GM18511 (cell line): ENCODE data around the gene CPNE9.

ENCODE experiments used
- ATAC-seq: cut with Tn5 transposase; IDR thresholded peaks from one replicate; pipeline ENCODE4 v1.9.1; 2021; ENCODE audit warnings: mild to moderate bottlenecking, moderate library complexity; ENCODE audit not compliant: unreplicated experiment

The CPNE9 gene

DNA sequence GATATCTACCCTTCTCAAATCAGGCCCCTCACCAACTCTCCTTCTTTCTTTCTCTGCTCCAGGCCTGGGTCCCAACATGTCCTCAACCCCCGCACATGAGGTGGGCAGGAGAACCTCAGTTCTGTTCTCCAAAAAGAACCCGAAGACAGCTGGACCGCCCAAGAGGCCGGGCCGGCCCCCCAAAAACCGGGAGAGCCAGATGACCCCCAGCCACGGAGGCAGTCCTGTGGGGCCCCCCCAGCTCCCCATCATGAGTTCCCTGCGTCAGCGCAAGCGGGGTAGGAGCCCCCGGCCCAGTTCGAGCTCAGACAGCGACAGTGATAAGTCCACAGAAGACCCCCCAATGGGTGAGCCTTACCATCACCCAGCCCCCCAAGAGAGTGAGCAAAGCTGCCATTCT, 40.5 kb downstream of the CPNE9 start:
- no peak for ATAC-seq

DNA sequence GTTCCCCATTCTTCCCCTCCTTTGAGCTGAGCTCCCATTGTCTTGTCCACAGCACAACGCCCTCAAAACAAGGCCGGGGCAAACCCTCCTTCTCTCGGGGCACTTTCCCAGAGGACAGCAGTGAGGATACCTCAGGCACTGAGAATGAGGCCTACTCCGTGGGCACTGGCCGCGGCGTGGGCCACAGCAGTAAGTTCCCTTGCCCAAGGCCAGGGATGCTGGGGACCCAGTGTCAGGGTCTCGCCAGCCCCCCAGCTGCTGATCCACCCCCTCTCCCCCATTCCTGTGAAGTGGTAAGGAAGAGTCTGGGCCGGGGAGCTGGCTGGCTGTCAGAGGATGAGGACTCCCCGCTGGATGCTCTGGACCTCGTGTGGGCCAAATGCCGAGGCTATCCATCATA, 41.9 kb downstream of the CPNE9 start:
- no peak for ATAC-seq

- no peak for ATAC-seq
Measured at GRCh38 chr3:9746330-9746729, 42.7 kb downstream of the CPNE9 start.

DNA sequence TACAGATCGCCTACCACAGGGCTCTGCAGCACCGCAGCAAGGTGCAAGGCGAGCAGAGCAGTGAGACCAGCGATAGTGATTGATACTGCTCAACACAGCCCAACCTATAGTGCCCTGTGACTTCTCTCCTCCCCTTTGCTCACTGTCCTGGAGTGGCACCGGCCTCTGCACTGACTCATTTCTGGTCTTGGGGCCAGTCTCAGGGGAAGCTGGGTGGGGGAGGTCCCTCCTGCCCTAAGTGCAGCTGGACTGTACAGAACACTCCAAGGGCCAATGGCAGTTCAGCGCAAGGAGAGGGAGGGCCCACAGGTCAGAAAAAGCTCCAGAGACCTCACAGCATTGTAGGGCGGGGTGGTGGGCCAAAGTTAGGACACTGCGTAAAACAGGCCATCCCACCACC, 43.6 kb downstream of the CPNE9 start:
- no peak for ATAC-seq

GRCh38 chr3:9748031-9748430, 44.4 kb downstream of the CPNE9 start:
- no peak for ATAC-seq

- ATAC-seq: no peak
Measured at GRCh38 chr3:9749296-9749644, 45.6 kb downstream of the CPNE9 start.

- ATAC-seq: peak; percentile 95
Measured at GRCh38 chr3:9749645-9750555, 46.3 kb downstream of the CPNE9 start, which contains the start of gene OGG1. Gene OGG1, plus strand, starts transcription at chr3:9749952. Its CDS starts 335 bp downstream, at chr3:9750287.

GRCh38 chr3:9750556-9751411, 47.2 kb downstream of the CPNE9 start:
- ATAC-seq: no peak

GRCh38 chr3:9754678-9755077, 51.0 kb downstream of the CPNE9 start:
- no peak for ATAC-seq

DNA sequence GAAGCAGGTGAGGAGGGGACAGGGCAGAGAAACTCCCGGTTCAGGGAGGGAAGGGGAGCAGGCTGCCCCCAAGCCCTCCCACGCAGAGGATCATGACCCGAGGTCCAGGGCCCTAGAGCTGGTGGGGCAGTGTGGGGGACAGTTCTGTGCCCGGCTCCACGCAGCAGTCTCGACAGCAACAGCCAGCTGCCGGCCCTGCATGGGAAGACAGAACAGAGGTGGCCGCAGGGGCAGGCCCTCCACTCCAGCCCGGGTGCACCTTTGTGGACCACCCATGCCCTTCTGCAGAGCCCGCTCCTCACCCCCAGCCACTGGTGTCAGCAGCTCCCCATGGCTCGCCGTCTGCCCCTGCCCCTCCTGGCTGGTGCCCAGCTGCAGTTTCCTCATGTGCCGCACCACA, 53.8 kb downstream of the CPNE9 start:
- no peak for ATAC-seq

DNA sequence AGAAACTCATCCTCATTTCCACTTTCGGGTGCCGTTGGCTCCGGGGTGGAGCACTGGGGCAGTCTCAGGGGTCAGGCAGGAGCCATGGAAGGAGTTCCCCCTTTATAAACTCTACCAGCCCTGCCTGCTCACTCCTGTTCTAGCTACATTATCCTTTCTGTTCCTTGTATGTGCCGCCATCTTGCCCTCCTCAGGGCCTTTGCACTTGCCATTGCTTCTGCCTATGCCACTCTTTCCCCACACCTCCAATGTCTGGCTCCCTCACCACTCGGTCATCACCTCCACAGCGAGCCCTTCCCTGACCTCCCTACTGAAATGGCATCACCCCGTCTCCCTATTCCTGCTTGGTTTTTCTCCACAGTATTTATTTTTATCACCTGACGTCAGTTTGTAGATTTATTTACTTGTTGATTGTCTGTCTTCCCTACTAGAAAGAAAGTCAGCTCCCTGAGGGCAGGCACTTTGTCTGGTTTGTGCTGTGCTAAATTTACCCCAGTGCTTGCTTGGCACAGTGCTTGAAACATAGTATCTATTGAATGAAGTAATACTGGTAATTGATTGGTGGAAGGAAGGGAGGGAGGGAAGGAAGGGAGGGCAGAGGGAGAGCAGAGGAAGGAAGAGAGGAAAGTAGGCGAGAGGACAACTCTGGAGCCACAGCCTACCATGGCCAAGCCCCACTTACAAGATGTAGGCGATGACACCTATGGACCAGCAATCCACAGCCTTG, 57.3 kb downstream of the CPNE9 start:
- no peak for ATAC-seq

- no peak for ATAC-seq
Measured at GRCh38 chr3:9761919-9762318, 58.3 kb downstream of the CPNE9 start.

GRCh38 chr3:9762871-9763270, 59.2 kb downstream of the CPNE9 start:
- no peak for ATAC-seq

GRCh38 chr3:9765865-9766264, 62.2 kb downstream of the CPNE9 start:
- no peak for ATAC-seq

DNA sequence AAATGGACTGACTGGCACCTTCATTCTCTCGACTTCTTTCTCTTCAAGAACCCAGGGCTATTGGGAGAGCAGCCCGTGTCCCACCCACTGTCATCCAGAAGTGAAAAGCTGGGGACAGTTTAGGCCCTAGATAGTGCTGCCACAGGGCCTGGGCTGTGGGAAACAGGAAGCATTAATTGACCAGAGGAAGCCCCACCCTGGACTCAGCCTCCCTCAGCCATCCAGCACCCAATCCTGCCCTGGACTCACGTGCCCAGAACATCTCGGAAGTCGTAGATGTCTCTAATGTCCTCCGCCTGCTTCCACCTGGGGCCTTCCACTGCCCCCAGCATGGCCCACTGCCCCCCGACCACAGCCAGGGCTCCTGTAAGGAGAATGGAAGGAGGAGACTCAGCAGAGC, 63.8 kb downstream of the CPNE9 start:
- ATAC-seq: no peak

DNA sequence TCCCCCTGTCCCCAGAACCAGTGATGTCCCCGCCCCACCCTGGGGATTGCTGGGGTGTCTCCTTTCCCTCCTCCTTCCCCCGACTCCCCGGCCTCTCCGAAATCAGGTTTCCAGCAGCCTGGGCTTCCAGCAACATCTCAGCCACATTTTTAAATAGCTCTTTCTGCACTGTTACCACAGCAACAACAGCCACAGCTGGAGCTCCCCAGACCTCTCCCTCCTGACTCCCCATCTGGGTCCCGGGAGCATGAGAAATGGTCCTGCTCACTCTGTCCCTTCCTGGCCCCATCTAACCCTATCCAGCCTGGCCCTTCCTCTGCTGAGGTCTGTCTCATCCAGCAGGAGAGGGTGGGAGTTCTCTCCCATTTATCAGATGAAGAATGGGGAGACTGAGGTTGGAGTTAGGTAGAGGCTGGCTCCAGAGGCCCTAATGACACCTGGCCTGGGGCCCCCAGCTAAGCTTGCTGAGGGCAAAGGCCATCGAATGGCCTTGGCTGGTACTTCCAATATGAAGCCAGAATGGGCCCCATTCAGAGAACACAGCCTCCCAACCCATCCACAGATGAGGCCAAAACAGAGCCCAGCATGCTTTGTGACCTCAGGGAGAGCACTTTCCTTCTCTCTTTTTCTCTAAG, 64.6 kb downstream of the CPNE9 start:
- no peak for ATAC-seq

DNA sequence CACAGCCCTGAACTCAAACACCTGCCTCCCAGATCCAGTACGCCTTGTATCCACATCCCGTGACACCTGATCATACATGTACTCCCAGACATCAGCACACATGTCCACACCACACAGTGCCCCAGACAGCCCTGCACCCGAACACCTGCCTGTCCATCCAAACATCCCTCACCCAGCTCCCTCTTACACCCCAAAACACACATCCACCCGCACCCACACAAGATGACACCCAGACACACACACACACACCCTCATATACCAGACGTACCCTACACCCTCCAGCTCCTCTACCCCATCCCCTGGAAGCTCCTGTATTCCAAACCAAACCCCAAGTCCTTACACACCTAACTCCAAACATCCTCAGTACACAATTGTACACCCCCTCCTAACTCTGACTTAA, 65.4 kb downstream of the CPNE9 start:
- ATAC-seq: no peak

GRCh38 chr3:9769426-9770275, 66.0 kb downstream of the CPNE9 start, which contains the start of gene CAMK1:
Gene CAMK1, minus strand, starts transcription at chr3:9769947. Its CDS starts 2,198 bp downstream, at chr3:9767749.
- peak; percentile 63 for ATAC-seq

GRCh38 chr3:9770276-9770812, 66.7 kb downstream of the CPNE9 start:
- no peak for ATAC-seq
